GM10248 (cell line): ENCODE data around the gene BICC1.

Source experiments
- CTCF ChIA-PET: fragments of 300-600 bp; sonication (Branson Sonifier 250); formaldehyde crosslinking; extraction: SDS; loops from one replicate; lab custom pipeline; 2021; ENCODE audit warnings: antibody characterized with exemption; lab: Yijun Ruan, JAX
- POLR2A ChIA-PET: fragments of 350-650 bp; sonication (Branson Sonifier 250); formaldehyde crosslinking; extraction: SDS; loops from one replicate; lab custom pipeline; 2020; ENCODE audit warnings: antibody characterized with exemption; lab: Yijun Ruan, JAX
- DNase-seq: peaks from one replicate; pipeline ENCODE4 v3.0.0; 2012; ENCODE audit errors: extremely low spot score
- TF ChIP-seq, protein P1 (sequence below): IDR thresholded peaks from 2 replicates; pipeline ENCODE4 v1.5.1; 2012; ENCODE audit warnings: mild to moderate bottlenecking, low read depth; ENCODE audit errors: extremely low read depth, missing control alignments, control extremely low read depth

BICC1 gene

GRCh38 chr10:58621379-58622077, 108.9 kb downstream of the BICC1 start:
- ChIA-PET CTCF (interaction anchor here (0.9 kb wide), 1 partner anchor 29 kb away, joined by 3 read pairs; no protein-coding TSS in a partner anchor), POLR2A (no interaction called here)
- TF ChIP-seq, protein P1, sequence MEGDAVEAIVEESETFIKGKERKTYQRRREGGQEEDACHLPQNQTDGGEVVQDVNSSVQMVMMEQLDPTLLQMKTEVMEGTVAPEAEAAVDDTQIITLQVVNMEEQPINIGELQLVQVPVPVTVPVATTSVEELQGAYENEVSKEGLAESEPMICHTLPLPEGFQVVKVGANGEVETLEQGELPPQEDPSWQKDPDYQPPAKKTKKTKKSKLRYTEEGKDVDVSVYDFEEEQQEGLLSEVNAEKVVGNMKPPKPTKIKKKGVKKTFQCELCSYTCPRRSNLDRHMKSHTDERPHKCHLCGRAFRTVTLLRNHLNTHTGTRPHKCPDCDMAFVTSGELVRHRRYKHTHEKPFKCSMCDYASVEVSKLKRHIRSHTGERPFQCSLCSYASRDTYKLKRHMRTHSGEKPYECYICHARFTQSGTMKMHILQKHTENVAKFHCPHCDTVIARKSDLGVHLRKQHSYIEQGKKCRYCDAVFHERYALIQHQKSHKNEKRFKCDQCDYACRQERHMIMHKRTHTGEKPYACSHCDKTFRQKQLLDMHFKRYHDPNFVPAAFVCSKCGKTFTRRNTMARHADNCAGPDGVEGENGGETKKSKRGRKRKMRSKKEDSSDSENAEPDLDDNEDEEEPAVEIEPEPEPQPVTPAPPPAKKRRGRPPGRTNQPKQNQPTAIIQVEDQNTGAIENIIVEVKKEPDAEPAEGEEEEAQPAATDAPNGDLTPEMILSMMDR: no peak
- DNase-seq: no peak

DNA sequence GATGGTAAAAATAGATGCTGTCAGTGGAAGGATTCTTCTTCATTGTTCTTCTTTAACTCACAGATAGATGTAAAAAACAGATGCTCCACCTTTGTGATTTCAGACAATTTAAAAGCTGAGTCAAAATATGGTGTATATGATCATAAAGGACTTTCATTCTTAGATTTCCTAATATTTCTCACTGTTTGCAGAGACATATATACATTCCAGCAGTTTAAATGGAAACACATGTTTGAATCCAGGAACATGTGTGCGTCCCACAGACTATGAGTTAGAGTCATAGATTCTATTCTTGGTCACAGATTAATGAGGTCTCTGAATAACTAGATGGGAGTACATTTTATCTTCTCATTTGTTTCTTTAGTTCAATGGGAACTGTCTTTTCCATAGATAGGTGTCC, 109.6 kb downstream of the BICC1 start:
- no peak for DNase-seq
- POLR2A ChIA-PET: no interaction called here
- CTCF ChIA-PET: interaction anchor here (0.9 to 1.3 kb wide), 2 partner anchors 28 to 91 kb away, joined by 3 to 4 read pairs; no protein-coding TSS in a partner anchor
- TF ChIP-seq, protein P1: no peak

- TF ChIP-seq, protein P1: no peak
- CTCF ChIA-PET: no interaction called here
These were observed 112.4 kb downstream of the BICC1 start for GRCh38 chr10:58625070-58625469.

DNA sequence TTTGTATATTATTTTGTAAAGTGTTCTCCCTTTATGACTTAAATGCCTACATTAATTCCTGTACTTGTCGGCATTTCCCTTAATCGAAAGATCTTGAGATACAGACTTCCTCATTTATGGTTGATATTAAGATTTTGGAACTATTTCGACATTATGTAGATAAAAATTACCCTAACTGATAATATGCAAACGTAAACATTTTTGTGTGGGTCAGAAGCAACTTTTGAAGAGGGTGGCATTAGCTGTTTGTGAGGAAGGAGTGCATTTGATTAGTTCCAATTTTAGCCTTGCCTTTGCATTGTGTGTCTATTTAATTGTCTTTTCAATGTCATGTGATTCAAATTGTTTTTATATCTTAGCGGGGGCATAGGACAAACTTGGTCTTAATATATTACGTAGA, 114.7 kb downstream of the BICC1 start:
- TF ChIP-seq, protein P1: no peak
- POLR2A ChIA-PET: no interaction called here
- CTCF ChIA-PET: no interaction called here
- DNase-seq: no peak

More at GRCh38 chr10:58625070-58625469, 112.4 kb downstream of the BICC1 start:
- POLR2A ChIA-PET: no interaction called here
- no peak for DNase-seq

DNA sequence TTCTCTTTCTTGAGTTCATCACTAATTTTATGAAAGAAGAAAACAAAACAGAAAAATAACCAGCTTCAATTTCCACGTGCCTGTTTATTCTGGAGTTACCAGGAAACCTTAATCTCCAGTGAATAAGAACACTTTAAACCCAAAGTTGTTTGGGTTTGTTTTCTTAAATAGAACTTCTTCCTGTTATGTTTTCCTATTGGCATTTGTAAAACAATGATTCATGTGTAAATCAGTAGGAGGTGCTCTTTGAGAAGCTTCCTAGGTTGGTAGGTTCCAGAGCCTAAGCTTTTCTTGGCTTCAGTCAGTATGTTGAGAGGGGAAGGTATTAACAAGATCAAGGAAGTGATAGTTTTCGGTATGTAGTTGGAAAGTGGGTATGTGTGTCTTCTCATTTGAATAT, 119.0 kb downstream of the BICC1 start:
- ChIA-PET POLR2A (interaction anchor here (0.6 kb wide), 1 partner anchor 361 kb away, joined by 3 read pairs; no protein-coding TSS in a partner anchor), CTCF (interaction anchor here (1.2 to 1.8 kb wide), 2 partner anchors 9 to 10 kb away, joined by 3 to 5 read pairs; no protein-coding TSS in a partner anchor)
- no peak for DNase-seq
- TF ChIP-seq, protein P1: no peak

DNA sequence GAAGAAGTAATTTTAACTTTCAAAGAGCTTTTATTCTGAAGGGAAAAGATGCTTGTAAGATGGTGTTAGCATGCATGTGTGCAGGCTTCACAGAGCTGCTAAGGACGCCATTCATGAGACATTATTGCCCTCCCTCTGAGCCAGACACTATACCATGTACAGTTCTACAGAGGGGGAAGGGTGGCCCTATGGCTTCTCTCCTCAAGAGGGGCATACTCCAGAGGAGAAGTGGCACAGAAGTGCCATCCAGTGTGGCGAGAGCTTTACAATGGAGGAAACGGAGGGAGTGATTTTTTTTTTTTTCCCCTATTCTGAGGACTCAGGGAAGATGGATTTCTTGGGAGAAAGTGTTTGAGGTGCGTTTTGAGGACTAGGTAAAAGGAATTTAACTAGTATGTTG, 119.5 kb downstream of the BICC1 start:
- CTCF ChIA-PET: interaction anchor here (1.2 to 1.8 kb wide), 2 partner anchors 8 to 10 kb away, joined by 3 to 5 read pairs; no protein-coding TSS in a partner anchor
- POLR2A ChIA-PET: interaction anchor here (0.6 kb wide), 1 partner anchor 360 kb away, joined by 3 read pairs; no protein-coding TSS in a partner anchor
- TF ChIP-seq, protein P1: no peak
- DNase-seq: no peak
